GM12873 (cell line): ENCODE measurements around the gene MED29.

Experiments used
- TF ChIP-seq, protein P1 (sequence below): IDR thresholded peaks from 2 replicates; pipeline ENCODE4 v1.5.1; 2012; ENCODE audit warnings: low read depth, mild to moderate bottlenecking, moderate library complexity, low read length, control low read depth; ENCODE audit not compliant: insufficient read depth; ENCODE audit errors: missing control alignments

The MED29 gene

DNA sequence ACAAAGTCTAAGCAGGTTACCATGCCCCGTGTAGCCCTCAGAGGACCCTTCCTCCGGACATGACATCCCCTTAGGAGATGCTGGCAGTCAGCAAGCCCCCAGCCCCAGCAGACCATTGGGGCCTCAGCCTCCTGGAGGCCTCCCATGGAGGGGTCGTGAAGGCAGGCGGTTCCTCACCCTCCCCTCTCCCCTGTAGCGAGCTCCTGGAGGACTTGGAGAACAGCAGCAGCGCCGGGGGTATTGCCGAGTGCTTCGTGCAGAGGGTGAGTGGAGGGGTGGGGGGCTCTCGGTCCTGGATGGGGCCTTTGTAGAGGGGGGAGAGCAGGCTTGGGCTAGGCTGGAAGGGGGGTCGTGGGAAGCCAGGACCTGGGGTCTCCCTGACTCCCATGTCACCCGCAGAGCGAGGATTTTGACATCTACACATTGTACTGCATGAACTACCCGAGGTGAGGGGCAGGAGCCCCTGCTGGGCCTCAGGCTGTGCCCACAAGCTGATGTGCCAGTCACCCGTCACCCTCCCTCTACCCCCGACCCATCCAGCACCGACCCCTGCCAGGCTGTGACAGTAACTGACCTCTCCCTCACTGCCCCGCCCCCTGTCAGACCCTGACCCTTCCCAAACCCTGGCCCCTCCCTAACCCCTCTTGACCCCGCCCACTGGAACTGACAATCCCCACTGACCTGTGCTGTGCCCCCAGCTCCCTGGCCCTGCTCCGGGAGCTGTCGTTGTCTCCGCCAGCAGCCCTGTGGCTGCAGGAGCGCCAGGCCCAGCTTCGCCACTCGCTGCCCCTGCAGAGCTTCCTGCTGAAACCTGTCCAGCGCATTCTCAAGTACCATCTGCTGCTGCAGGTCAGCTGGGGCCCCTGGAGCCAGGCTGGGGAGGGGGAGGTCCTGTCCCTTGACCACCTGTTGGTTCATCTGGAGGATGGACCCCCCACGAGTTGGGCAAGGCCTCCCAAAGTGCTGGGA, 25.3 kb downstream of the MED29 start:
- TF ChIP-seq, protein P1, sequence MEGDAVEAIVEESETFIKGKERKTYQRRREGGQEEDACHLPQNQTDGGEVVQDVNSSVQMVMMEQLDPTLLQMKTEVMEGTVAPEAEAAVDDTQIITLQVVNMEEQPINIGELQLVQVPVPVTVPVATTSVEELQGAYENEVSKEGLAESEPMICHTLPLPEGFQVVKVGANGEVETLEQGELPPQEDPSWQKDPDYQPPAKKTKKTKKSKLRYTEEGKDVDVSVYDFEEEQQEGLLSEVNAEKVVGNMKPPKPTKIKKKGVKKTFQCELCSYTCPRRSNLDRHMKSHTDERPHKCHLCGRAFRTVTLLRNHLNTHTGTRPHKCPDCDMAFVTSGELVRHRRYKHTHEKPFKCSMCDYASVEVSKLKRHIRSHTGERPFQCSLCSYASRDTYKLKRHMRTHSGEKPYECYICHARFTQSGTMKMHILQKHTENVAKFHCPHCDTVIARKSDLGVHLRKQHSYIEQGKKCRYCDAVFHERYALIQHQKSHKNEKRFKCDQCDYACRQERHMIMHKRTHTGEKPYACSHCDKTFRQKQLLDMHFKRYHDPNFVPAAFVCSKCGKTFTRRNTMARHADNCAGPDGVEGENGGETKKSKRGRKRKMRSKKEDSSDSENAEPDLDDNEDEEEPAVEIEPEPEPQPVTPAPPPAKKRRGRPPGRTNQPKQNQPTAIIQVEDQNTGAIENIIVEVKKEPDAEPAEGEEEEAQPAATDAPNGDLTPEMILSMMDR, result no peak

DNA sequence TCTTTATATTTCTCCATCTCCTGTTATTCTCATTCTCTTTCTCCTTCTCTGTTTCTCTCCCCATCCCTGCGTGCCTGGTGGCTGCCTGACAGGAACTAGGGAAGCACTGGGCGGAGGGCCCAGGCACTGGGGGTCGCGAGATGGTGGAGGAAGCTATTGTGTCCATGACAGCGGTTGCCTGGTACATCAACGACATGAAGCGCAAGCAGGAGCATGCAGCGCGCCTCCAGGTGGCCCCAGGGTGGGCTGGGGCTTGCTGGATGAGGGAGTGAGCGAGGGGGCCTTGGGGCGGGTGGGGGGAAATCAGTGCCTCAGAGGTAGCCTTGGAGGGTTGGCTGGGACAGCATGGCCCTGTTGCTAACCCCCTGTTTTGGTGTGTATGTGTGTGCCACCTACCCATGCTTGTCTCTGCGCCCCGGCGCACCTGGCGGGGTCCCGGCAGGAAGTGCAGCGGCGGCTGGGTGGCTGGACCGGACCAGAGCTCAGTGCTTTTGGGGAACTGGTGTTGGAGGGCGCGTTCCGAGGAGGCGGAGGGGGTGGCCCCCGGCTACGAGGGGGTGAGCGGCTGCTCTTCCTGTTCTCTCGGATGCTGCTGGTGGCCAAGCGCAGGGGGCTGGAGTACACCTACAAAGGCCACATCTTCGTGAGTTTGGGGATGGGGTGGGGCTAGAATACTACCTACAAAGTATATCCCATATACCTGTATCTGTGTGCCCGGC, 26.4 kb downstream of the MED29 start:
- TF ChIP-seq, protein P1, result no peak

- TF ChIP-seq, protein P1, result no peak
Observed at GRCh38 chr19:39419003-39419402, 27.8 kb downstream of the MED29 start.

DNA sequence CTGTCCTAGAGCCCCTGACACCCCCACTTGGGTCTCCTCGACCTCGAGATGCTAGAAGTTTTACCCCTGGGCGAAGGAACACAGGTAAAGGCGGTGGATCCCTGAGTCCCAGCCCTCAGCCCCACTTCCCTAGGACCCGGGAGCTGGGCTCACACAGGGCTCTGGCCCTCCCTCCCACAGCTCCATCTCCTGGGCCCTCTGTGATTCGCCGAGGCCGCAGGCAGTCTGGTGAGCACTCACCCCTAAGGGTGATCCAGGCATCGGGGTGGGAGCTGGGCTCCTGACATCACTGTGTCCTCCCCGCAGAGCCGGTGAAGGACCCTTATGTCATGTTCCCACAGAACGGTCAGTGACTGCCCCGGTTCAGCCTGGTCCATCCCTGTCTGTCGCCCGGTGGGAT, 29.6 kb downstream of the MED29 start:
- TF ChIP-seq, protein P1, result no peak

- TF ChIP-seq, protein P1, result no peak
Observed at GRCh38 chr19:39422020-39422419, 30.8 kb downstream of the MED29 start.

GRCh38 chr19:39423258-39424086, 32.3 kb downstream of the MED29 start:
- TF ChIP-seq, protein P1, result no peak
